M059J (cell line): ENCODE data around the gene SDSL. TPM values are rescaled to one million over a fixed set of nuclear protein-coding genes. Genes with fewer than 3 reads are reported as not detected.

ENCODE experiments used
- DNase-seq: peaks from one replicate; pipeline ENCODE4 v3.0.0-alpha.2; 2012; ENCODE audit warnings: low read depth
- total RNA-seq: library from RNA; depleted of rRNA; stranded (reverse); fragments of >200 nt; shearing (Covaris generic); gene quantifications from 2 replicates; pipeline ENCODE4 v1.2.3, GENCODE V29; 2014

SDSL gene
- total RNA-seq, 1 experiment from 2014 or later: 6.7 TPM

GRCh38 chr12:113418213-113418879, 3.8 kb upstream of the SDSL start:
- no peak for DNase-seq

GRCh38 chr12:113420996-113421595, 1.1 kb upstream of the SDSL start:
- no peak for DNase-seq

DNA sequence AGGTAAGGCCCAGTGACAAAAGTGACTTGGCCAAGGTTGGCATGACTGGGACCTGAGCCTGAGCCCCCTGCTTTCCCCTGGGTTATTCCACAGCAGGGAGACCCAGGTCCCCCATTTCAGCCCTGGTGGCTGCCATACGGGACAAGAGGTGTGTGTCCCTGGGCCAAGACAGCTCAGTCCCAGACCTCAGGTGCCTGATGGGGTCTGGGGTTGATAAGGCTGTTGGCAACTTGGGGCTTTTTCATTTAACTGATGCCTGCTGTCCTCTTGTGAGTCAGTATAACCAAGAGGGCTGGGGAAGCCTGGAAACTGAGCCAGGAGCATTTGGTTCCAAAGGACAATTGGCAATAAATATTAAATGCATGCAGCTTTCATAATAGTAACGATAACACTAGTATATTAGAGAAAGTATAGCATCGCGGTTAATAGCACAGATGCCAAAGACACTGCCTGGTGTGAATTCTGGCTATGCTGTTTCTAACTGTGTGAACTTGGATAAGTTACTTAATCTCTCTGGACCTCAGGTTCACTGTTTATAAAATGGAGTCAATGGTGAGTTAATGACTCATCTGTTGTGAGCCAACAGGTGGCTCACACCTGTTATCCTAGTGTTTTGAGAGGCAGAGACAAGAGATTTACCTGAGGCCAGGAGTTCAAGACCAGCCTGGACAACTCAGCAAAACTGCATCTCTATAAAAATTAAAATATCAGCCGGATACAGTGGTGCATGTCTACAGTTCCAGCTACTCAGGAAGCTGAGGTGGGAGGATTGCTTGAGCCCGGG, 898 bp downstream of the SDSL start:
- no peak for DNase-seq

GRCh38 chr12:113424456-113424855, 2.3 kb downstream of the SDSL start:
- DNase-seq: no peak

DNA sequence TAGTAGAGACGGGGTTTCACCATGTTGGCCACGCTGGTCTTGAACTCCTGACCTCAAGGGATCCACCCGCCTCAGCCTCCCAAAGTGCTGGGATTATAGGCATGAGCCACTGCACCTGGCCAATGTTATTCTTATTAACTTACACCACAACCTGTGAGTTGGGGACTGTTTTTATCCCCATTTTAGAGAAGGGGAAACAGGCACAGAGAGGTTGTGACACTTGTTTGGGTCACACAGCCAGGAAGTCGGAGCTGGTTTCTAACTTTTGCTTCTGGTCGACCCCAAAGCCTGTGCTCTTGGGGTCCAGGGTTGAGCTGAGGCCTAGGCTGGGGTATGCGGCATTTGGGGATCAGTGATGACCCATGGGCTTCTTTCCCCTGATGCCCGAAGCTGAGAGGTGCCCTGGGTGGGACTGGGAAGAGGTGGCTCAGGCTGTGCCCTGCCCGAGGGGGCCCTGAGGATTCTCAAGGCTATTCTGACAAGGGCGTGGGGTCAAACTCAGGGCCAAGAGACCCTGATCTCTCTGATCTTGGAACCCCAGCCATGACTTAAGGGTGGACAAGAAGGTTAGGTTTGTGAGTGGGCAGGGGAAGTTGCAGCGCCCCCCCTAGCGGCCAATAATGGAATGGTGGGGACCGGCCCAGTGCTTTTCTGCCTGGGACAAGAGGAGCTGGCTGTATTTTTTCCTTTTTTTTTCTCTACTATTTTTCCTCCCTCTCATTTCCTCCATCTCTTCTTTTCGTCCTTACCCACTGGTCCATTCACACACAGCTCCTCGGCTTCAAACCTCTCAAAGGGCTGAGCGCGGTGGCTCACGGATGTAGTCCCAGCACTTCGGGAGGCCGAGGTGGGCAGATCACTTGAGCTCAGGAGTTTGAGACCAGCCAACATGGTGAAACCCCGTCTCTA, 3.0 kb downstream of the SDSL start:
- DNase-seq: peak; percentile 45

GRCh38 chr12:113425960-113426453, 3.8 kb downstream of the SDSL start:
- no peak for DNase-seq

- no peak for DNase-seq
Observed at GRCh38 chr12:113427882-113428281, 5.7 kb downstream of the SDSL start.

DNA sequence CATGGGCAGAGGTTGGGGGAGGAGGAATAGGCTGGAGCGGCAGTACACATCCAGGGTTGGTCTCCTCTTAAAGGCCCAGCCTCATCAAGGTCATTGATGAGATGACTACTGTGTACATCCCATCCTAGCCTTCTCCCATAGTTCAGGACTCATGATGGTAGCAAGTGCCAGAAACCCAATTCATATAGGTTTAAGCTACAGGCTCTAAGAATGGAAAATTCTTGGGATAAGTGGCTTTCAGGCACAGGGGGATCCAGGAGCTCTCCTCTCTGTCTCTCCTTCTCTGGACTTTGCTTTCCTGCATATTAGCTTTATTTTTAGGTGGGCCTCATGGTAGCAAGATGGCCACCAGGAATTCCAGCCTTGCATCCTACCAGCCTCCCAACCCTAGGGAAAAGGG, 6.3 kb downstream of the SDSL start:
- DNase-seq: no peak

DNA sequence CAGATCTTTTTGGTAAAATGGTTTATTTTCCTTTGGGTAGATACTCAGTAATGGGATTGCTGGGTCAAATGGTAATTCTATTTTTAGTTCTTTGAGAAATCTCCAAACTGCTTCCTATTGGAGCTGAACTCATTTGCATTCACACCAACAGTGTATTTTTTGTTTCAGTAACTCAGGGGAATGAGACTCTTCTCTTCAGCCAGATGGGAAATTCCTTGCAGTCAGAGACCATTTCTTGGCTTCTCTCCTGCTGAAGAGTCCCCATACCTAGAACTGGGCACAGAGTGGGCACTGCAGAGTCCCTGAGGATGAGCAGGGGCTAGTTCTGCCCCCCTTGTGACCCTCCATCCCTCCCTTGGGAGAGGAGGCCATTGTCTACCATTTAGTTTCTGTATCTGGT, 10.8 kb downstream of the SDSL start:
- no peak for DNase-seq

DNA sequence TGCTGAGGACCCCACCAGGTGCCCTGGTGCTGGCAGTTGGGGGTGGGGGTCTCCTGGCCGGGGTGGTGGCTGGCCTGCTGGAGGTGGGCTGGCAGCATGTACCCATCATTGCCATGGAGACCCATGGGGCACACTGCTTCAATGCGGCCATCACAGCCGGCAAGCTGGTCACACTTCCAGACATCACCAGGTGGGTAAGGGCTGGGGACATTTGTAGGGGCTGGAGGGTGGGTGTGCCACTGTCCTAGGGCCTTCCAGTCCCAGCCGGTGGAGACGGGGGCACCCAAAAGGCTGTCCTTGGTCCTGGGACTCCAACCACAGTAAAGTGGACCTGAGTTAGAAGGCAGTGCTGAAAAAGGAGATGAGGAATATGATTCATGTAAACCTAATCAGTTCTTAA, 13.2 kb downstream of the SDSL start:
- DNase-seq: no peak

GRCh38 chr12:113436586-113436985, 14.4 kb downstream of the SDSL start:
- DNase-seq: no peak

- no peak for DNase-seq
Observed at GRCh38 chr12:113436993-113437728, 15.0 kb downstream of the SDSL start.

DNA sequence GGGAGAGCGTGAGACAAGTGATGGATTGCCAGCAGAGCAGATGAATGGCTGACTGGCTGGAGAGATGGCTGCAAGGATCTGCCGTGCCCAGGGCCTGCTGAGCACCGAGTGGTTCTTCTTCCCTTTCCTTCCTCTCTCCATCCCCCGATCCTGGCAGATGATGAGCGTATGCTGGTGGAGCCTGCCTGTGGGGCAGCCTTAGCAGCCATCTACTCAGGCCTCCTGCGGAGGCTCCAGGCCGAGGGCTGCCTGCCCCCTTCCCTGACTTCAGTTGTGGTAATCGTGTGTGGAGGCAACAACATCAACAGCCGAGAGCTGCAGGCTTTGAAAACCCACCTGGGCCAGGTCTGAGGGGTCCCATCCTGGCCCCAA, 15.5 kb downstream of the SDSL start:
- DNase-seq: no peak

DNA sequence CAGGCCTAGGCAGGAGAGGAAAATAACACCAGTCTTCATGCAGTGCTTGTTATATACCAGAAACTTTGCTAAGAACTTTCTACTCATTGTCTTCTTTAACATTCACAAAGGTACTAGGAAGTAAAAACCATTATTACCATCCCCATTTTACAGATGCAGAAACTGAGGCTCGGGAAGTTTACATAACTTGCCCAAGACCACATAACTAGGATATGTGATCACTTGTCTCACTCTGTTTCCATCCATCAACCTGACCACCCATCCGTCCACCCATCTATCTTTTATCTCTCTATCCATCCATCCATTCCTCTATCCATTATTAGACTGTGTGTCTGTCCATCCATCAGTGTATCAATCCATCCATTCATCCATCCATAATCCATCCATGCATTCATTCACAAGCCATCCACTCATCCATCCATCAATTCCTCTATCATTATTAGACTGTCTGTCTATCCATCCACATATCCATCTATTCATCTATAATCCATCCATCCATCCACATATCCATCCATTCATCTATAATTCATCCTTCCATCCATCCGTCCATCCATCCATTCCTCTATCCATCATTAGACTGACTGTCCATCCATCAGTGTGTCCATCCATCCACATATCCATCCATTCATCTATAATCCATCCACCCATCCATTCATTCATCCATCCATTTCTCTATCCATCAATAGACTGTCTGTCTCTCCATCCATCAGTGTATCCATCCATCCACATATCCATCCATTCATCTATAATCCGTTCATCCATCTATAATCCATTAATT, 16.5 kb downstream of the SDSL start:
- DNase-seq: no peak

GRCh38 chr12:113439301-113439597, 17.1 kb downstream of the SDSL start:
- DNase-seq: no peak

GRCh38 chr12:113439606-113440030, 17.4 kb downstream of the SDSL start:
- peak; percentile 37 for DNase-seq

GRCh38 chr12:113440336-113440735, 18.2 kb downstream of the SDSL start:
- DNase-seq: no peak

DNA sequence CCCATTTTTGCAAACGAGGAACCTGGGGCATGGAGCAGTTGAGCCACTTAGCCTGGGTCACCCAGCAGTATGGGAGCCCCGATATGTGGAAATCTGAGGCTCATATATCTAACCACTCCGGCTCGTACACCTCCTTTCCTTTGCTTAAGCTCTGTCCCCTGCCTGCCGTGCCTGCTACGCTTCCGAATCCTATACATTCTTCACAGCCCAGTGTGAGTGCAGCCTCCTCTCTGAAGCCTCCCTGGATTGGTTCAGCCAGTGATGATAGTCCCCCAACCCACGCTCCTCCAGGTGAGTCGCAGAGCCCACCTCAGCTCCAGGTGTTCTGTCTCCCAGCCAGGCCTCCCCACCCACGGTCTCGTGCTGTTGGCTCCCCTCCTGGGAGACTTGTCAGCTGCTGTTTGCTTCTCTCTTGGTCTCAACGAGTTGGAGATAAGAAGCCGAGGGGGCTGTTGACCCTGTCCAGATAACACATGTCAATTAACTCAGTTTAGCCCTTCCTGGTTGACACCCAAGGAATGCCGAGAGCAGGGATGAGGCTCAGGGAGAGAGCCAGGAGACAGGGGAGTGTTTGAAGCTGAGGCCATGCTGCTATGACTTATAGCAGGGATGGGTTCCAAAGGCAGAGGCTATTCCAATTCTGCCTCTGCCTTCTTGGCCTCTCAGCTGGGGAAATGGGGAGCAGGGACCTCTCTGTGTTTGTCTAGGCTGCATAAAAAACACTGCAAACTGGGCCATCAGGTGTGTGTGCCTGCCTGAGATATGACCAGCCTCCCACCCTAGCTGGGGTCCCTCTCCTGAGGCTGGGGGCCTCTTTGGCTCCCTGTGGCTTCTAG, 19.0 kb downstream of the SDSL start:
- no peak for DNase-seq

DNA sequence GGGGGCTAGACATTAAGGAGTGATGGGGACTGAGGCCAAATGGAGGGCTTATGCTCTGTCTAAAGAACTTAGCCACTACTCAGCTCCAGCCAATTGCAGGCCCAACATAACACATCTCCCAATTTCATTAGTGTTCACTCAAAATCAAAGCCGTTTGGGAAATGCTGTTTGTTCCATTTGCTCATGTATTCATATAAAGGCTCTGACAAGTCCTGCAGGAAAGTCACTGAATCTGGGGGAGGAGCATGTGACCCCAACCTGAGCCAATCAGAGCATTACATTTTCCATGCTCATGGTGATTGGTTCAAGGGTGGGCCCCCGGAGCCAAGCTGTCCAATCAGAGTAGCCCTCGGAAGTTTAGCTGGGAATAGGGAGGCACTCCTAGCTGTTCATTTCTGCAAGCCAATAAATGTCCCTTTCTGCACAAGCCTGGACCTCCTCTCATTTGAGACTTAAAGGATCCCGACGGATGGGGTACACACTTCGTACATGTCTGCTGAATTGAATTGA, 20.9 kb downstream of the SDSL start:
- DNase-seq: no peak
